Activated gamma-delta T cell treated with anti-CD3 and anti-CD28 coated beads, Interleukin-2, amount 50 U/mL, for 16 hours (primary cell): ENCODE results near the gene CAPN15.

Experiments
- DNase-seq: peaks from one replicate; pipeline ENCODE4 v3.0.0-alpha.2; 2020; ENCODE audit warnings: low read depth

The CAPN15 gene

DNA sequence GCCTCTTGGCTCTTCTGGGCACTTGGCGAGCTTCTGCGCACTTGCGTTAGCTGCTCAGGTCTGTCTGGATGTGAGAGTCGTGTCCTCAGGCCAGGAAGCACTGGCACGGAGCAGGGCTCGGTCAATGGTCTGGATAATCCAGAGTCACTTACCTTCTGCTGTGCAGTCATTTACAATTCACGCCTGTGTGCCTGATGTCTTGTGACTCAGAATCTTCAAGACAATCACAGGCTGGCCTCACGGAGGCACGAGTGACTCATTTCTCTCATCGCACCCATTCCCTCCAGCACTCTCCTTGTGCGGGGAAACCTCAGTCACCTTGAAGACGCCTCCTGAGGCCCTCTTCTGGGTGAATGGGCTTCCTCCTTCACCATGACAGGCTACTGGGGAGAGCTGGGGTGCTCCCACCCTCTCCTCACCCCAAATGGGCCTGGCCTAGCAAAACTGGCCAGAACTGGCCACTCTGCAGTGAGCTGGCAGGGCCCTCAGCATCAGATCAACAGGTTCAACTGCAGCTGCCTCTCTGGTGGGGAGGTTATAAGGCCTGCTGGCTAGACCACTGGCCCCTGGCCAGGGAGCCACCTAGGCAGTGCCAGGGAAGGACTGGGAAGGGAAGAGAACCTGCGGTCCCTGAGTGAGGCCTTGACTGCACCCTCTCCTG, 1.9 kb upstream of the CAPN15 start:
- peak; percentile 58 for DNase-seq

DNA sequence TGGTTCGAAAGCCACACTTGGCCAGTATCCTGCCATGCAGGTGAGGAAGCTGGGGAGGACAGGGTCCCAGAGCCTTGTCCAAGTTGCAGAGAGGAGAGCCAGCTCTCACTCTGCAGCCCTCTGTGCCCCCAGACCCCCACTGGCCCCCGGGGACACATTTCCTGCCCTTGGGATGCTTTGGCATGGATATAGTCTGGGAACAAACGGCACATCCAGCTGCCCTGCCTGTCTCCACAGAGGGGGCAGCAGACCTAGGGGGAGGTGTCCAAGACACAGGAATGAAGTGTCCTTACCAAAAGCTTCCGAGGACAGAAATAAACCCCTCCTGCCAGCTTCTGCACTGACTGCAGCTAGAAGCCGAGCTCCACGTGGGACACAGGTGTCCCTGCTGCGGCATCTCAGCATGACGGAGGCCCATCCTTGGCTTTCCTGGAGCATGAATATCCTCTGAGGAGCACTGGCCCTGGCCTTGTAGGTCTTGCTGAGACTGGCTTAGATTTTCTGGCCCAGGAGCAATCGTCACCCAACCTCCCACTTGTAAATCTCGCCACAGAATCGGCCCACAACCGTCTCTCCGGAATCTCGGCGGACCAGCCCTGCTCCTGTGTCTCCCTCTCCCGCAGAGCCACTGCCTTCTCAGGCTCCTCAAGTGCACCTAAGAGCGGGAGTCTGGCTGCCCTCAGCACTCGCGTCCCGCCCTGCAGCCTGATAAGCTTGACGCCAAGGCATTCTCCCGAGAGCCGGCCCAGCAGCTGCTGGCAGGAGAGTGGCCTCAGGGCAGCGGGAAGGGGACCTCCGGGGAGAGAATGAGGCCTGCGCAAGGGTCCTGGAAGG, 1.1 kb upstream of the CAPN15 start:
- no peak for DNase-seq

DNA sequence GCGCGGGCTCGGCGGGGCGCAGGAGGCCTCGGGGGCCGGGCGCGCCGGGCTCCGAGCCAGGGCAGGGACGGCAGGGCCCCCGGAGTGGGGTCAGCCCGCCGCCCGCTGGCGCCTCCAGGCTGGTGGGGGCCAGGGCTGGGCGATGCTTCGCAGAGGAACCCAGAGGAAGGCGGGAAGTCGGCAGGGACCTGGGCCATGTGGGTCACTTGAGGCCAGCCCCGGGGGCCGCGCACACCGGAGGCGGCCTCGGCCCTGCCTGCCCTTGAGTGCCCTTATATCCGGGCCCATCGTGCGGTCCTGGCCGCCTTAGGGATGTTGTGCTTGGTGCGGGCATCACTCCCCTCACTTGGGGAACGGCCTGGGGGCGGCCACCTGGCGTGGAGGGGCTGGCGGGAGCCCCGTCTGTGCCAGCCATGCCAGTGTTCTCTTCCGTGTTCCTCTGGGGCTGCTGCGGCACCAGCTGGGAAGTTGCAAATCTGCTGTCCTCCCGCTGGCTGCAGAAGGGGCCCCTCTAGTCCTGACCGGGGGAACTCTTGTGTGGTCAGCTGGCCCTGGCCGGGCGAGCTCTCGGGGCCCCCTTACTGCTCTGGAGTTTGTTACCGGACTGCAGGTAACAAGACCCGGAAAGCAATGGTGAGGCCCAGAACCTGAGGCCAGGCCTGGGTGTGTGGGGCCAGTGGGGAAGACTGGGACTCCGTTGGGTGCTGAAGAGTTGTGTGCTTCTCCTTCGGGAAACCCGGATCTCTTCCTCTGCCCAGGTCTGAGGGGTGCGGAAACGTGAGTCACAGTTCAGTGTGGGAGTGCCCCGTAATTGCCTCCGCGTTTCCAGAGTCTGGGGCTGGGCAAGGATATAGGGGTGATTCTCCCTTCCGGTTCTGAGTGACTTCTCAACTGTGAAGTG, 849 bp downstream of the CAPN15 start:
- no peak for DNase-seq

DNA sequence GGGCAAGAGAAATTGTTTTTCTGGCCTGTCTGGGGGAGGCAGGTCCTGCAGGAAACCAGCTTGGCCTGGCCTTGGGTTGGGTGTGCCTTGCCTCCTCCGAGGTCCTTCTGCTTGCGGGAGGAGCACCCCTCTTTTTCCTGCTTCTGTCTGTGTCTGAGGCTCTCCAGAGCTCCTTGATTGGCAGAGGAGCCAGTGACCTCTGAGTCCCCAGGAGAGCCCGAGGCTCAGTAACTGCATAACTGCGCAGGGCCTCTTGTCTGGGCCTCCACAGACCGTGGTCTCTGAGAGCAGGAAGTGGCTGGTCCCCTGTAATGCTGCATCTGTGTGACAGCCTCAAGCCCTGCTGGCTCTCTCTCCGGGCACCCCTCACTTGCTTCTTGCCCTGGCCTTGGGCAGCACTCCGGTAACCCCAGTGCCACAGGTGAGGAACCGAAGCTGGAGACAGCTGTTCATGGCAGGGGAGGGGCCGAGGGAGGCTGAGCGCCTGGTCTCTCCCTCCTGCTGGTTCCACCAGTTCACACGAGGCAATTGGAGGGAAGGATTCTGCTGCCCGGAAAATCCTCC, 1.6 kb downstream of the CAPN15 start:
- no peak for DNase-seq

DNA sequence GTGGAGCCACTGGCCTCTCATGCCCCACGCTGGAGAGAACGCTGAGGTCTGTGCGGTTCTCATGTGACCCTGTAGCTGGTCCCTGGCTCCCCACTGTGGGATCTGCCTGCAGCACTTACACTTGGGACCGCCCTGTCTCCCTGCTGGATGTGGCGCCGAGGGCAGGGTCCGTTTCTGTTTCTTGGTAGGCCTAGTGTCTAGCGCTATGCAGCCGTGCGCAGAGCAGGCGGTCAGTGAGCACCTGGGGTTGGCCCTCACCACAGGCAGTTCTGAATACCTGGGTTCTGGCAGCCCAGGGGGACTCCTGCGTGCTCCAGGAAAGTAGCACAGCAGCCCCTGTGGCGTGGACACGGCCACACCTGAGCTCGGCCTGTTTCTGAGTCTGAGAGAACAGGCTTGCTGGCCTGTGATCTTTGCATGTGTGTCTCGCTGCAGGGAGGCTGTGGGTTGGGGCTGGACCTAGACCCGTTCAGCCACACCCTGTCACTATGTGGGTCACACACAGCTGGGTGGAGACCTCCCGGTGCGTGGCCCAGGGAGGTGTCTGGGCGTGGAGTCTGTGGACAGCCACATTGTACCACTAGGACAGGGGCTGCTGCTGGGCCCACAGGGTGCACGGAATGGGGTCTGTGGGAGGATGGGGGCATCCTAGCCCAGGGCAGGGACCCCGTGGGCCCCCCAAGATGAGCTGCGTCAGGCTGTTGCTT, 2.8 kb downstream of the CAPN15 start:
- DNase-seq: no peak

DNA sequence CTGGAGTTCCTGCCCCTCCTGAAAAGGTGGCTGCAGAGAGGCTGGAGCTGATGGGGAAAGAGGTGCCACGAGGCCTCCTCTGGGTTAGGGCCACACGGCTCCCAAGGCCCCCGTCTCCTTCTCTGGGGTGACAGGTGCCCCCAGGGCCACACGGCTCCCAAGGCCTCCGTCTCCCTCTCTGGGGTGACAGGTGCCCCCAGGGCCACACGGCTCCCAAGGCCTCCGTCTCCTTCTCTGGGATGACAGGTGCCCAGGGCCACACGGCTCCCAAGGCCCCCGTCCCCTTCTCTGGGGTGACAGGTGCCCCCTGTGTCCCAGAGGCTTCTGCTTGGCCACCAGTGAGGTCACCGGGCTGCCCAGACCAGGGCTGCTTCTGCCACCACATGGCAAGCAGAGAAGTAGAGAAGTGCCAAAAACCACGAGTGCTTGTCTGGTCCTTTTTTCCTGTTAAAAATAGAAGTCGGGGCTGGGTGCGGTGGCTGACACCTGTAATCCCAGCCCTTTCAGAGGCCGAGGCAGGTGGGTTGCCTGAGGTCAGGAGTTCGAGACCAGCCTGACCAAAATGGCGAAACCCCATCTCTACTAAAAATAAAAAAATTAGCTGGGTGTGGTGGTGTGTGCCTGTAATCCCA, 4.1 kb downstream of the CAPN15 start:
- no peak for DNase-seq

DNA sequence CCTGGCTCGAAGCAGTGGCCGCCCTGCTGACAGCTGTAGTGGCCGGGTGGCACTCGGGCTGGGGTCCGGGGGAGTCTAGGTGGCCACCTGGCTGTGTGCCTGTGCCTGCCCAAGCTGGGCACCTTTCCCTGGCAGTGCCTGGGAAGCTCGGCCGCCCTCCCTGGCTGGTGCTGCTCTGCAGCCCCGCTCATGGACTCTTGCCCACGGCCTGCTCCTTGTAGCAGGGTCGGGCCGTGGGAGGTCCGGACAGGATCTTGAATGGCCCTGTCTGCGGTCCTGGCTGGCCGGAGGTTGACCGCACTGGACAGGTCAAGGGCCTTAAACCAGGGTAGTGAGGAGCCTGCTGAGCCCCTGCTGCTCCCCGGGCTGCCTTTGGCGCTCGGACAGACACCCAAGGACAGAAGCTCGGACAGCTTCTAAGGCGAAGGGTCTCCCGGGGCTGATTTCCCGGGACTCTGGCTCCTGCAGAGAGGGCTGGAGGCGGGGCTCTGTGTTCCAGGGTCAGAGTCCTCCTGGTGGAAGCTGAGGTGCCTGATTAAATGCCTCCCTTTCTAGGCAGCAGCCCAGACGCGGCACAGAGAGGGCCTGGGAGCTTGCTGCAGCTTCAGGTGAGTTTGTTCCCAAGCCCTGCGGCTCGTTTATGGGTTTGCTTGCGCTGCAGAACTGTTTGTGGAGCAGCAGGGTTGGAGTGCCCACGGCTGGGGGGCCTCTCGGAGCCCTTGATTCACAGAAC, 6.0 kb downstream of the CAPN15 start:
- no peak for DNase-seq

DNA sequence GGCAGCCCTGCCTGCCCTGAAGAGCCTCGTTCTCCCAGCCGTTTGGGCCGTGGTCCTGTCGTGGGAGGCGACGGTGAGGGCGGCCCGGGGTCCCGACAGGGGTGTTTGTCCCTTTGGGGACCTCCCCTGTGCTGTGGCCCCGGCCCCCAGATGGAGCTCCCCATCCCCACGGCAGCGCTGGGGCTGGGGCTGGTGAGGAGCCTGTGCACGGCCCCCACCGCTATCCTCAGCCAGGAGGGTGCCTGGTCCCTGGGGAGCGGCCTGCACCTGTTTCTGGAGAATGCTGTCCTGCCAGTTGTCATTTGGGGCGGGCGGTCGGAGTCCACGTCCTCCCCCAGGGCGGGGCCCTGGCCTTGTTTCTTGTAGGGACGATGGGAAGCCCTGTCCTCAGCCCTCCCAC, 6.6 kb downstream of the CAPN15 start:
- no peak for DNase-seq

DNA sequence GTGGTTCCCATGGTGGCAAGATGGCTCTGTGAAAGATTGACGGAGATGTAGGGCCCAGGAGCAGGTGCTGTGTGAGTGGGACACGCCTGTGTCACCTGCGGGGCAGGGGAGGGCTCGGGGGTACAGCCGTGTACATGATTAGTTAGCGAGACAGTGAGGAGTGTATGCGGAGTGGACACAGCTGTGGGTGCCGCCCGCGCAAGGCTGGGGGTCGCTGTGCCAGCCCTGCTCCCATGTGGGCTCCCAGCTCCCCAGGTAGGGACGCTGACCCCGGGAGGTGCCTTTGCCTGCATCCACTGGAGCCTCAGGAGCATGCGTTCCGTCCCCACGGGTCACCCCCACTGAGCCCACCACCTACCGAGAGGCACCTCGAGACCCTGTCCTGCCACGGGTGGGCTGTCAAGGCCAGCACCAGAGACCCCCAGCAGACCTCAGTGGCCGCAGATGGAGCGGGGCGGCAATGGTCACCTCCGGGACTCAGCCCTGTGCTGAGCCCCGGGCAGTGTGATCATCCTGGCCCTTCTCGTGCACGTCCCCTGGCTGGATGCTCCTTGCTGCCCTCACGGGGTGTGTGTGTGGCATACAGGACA, 7.4 kb downstream of the CAPN15 start:
- no peak for DNase-seq

DNA sequence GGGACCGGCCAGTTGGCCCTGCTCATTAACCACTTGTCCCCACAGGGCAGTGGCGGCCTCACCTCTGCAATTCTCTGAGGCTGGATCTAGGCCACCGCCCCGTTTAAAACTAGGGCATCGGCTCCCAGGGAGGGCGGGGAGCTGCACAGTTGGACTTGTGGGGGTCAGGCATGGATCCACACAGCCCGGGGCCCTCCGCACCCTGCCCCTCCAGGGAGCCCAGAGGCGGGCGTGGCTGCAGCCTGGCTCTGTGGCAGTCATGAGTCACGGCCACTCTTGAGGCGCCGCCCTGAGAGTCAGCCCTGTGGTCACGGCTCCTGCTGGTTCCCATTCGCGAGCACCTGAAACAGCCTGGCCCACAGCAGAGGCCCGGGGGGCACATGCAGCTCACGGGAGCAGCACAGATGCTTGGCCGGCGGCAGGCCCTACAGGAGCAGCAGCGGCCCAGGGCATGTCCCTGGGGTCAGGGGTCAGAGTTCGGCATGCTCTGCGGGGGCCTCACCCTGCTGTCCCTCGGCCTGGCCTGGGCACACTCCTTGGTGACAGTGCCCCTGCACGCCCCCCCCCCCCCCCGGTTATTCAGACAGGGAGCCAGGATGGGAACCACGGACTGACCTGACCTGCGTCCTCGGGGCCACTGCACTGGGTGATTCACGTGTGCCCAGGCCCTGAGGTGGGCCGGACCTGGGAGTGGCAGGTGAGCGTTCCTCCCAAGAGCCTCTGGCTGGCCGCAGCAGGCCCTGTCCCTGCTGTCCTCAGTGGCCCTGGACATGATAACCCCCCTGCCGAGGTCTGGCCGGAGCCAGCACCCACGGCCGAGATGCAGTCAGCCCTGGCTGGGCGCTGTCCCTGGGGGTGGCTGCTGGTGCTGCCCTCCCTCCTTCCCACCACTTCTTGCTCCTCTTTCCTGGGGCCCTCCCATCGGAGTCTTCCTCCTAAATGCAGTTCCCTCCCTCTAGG, 8.2 kb downstream of the CAPN15 start:
- DNase-seq: no peak

DNA sequence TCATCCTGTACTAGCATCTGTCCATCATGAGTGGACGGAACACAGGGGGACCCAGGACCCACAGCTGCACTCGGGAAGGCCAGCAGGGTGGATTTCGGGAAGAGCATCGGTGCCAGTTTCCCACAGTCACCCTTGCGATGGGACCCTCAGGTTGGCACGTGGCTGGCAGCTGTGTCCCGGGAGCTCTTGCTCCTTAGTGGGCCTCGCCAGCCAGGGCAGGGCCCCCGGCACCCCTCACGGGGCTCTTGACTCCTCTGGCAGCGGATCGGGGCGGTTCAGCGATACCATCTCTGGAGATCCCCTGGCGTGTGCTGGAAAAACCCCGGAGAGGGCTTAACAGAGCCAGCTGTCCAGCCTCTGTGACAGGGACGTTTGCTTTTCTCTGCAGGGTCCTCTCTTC, 9.2 kb downstream of the CAPN15 start:
- DNase-seq: no peak

DNA sequence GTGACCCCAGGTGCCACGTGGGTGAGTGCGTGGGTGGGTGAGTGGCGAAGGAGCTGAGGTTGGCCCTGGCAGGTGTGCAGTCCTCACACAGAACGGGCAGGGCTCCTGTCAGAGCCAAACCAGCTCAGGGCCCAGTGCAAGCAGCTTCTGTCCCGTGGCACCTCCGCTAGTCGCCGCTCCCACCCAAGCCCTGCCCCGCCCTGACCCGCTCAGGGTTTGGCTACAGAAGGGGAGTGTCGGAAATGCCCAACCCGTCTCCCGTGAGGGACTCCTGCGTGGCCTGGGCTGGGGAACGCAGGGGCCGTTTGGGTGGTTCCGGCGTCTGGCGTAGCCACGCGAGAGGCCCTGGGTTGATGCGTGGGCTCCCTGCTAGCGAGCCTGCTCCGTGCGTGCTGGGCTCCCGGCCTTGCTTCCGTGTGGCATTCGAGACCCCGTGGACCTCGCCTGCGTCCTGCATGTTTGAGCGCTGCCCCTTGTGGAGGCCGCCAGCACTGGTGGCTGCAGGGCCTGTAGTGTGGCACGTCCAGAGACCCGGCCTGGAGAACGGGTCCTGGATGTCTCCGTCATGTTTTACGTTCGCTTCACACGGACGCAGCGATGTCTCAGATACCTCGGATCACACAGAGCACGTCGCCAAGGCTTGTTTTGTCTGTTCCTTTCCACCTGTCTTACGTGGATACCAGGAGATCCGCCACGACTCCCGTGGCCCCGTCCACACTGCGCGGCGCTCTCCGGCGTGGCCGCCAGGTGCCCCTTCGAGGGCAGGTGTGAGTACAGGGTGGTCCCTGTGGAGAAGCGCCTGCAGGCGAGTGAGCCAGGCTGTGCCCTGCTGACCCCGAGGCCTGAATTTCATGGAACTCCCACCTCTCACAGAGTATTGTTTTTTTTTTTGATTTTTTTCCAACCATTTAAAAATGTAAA, 10.2 kb downstream of the CAPN15 start:
- no peak for DNase-seq

DNA sequence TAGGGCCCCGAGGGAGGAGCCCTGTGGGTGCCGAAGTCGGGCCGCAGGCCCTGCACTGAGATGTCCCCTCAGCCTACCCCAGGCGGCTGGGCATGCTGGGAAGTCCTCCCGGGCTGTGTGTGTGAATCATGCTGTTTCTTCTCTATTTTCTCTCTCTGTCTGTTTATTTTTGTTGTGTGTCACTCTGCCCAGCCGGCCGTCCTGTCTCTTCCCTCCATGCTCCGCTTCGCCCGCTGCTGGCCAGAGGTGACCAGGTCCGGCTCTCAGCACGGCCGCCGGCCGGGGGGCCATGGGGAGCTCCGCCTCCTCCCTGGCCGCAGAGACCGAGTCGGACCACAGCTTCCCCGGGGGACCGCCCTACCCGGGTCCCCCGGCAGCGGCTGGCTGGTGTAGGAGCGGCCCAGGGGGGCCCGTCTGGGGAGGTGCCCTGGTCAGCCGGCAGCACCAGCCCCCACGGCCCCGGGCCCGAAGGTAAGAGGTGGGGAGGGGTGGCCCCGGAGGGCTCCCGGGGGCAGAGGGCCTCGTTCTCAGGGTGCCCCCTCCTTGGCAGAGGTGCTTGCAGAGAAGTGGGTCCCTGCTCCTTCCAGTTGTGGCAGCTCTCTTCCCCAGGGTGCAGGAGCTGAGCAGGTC, 12.5 kb downstream of the CAPN15 start:
- no peak for DNase-seq

DNA sequence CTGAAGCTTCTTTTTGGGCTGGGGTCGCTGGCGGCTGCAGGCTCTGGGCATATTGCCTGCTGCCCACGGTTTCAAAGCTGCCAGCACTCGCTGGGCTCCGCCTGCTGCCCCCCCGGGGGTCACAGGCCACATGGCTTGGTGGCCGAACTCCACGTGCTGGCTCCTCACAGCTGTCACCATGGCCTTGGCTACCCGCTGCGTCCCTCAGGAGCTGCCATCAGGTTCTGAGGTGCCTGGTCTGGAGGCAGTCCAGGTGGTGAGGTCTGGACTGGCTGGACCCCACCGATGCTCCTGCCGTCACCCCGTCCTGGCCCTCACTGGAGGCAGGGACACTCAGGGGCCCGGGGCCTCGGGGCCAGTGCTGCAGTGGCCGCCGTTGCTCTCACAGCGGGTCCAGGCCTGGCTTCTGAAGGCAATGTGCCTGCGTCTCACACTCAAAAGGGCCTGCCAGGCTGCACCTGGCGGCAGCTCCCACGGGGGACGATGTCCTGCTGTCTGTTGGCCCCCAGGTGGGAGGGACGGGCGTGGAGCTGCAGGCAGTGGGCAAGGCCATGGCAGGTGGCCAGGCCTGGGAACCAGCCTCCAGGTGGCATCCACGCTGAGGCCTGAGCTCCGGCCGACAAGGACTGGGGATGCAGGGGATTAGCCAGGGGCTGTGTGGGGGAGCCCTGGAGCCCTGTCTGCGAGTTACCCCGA, 13.3 kb downstream of the CAPN15 start:
- DNase-seq: no peak

DNA sequence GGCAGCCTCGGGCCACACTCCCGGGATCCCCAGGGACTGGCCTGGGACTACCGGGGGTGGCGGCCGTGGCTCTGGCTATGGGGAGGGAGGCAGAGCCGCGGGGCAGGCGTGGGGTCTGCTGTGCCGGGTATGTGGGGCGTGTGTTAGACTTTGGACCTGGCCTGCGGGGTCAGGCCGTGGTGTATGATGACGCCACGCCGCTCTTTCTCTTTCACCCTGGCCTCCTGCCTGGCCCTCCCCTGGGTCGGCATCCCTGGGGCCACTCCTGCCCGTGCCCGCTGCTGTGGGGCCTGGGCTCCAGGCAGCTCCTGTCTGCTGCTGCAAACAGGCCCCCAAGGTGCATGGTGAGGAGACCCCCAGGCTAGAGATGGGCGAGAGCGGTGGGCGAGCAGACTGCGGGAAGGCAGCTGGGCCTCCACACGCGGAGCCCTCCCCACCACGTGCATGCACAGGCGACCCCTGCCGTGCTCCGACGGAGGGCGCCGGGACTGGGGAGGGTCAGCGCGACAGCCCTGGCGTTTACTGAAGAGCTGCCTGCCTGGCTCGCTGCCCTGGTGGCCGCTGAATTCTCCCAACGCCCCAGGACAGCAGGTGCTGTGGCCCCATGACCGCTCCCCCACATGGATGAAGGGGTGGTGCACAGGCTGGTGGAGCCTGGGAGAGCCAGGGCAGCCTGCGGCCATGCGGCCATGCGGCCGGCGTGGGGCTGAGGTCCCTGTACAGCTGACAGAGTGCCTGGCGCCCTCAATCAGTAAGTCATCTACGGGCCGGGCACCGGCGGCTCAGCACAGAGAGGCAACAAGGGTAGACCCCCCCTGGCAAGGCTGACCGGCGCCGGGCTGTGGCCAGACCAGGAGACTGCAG, 16.0 kb downstream of the CAPN15 start:
- DNase-seq: no peak

DNA sequence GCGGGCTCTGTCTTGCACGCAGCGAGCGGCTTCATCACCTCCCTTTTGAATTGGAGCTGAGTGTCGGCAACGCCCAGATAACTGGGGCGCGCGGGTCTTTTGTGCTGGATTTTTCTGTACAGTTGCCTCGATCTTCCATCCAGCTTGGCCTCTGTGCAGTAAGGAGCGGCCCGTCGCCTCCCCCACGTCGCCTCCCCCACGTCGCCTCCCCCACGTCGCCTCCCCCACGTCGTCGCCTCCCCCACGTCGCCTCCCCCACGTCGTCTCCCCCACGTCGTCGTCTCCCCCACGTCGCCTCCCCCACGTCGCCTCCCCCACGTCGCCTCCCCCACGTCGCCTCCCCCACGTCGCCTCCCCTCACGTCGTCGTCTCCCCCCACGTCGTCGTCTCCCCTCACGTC, 17.0 kb downstream of the CAPN15 start:
- DNase-seq: no peak
